ENCODE data around the gene HHATL.

Gene HHATL

GRCh38 chr3:42654331-42655201 lies 48.0 kb downstream of the HHATL start:
- in situ Hi-C loops (cut with MboI; ENCODE audit: low sequenced_read_pairs), result no loop called here

GRCh38 chr3:42653560-42654330 lies 48.9 kb downstream of the HHATL start, which contains the start of gene ZBTB47:
ZBTB47 (plus strand) TSS chr3:42653697; CDS start chr3:42658356, 4,659 bp downstream.
- in situ Hi-C loops (cut with MboI; ENCODE audit: low sequenced_read_pairs), result no loop called here

DNA sequence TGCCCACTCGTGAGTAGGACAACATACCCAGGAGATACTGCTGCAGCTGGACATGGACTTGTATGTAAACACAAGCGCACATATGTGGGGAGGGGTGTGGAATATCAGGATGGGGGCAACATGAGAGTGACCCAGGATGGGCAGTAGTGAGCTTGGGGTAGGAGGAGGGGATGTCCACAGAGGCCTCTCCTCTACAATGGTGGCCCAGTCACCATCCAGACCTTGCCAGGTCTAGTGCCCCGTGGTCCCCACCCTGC lies 49.4 kb downstream of the HHATL start:
- in situ Hi-C loops (cut with MboI; ENCODE audit: low sequenced_read_pairs), result no loop called here

DNA sequence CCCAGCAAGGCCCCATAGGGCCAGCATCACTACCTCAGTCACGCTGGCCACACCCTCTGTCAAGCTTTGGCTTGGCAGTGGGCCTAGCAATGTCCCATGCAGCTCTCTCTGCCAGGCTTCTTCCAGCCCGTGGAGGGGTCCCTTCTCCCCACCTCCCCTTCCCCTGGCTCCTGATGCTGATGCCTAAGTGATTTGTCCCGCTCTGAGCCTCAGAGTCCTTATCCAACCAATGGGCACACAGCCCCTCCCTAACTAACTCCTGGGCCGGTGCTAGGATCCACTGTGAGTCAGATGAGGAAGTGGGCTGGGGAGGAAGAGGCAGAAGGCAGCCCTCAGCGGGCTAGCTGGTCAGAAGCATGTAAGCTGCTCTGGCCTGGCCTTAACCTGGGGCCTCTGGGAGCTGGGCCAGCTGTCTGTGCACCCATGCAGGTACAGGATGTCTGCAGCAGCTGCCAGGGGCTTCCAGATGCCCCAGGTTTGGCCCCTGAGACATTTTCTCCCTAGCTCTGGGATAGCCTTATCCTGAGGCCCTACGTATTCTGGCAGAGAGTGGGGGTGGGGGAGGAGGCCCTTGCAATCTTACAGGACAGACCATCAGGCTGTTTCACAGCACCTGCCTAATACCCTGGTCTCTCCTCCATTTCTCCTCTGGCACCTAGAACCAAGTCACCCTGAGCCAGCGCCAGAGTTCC lies 49.8 kb downstream of the HHATL start:
- in situ Hi-C loops (cut with MboI; ENCODE audit: low sequenced_read_pairs), result no loop called here

DNA sequence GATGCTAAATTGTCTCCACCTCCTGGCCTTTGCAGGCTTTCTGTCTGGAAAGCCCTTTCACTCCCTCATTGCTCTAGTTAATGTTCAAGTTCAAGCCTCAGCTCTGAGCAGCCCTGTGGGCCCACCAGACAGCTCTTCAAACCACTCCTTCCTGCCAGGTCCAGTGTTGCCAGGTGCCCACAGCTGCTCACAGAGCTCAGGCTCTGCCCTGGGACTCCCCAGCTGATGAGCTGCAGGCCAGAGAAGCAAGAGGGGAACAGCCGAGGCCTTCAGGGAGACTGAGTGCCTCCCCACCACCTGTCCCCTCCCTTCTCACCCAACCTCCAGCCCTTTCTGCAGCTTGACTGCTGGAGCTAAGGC lies 50.4 kb downstream of the HHATL start:
- in situ Hi-C loops (cut with MboI; ENCODE audit: low sequenced_read_pairs), result no loop called here

DNA sequence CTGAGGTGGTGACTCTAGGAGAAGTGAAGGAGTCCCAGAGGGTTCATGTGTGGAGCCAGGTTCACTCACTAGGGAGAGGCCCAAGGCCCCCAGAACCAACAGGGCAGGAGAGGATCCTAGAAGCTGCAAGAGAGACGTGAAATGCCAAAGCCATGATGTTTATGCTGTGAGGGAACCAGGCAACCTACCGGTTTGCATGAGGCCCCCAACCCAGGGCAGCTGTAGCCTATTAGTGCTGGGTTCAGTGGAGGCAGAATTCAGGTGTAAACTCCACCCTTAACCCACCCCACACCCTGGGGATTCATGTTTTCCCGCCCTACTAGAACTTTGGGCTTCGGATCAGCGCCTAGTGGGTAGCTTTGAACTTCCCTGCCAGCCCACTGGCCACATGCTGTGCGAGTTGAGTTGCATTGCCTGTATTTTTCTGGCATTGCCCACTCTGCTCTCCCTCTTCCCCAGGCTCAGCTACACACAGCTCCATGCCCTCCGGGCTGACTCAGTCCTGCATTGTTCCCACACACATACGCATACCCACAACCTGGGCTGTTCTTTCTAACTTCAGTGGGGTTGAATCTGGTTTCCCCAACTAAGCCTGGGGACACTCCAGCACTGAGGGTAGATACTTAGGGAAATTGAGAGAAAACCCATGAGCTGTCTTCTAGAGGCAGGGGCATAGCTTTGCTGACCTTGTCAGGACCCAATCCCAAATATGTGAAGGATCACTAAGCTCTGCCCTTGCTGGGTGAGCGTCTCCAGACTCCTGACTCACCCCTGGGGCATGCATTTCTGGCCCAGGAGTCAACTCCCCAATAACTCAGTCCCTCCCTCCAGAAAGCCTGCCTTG lies 51.1 kb downstream of the HHATL start:
- in situ Hi-C loops (cut with MboI; ENCODE audit: low sequenced_read_pairs), result no loop called here

- in situ Hi-C loops (cut with MboI; ENCODE audit: low sequenced_read_pairs), result no loop called here
Measured at GRCh38 chr3:42649783-42650182, 52.8 kb downstream of the HHATL start.

GRCh38 chr3:42649006-42649405 lies 53.6 kb downstream of the HHATL start:
- in situ Hi-C loops (cut with MboI; ENCODE audit: low sequenced_read_pairs), result no loop called here

DNA sequence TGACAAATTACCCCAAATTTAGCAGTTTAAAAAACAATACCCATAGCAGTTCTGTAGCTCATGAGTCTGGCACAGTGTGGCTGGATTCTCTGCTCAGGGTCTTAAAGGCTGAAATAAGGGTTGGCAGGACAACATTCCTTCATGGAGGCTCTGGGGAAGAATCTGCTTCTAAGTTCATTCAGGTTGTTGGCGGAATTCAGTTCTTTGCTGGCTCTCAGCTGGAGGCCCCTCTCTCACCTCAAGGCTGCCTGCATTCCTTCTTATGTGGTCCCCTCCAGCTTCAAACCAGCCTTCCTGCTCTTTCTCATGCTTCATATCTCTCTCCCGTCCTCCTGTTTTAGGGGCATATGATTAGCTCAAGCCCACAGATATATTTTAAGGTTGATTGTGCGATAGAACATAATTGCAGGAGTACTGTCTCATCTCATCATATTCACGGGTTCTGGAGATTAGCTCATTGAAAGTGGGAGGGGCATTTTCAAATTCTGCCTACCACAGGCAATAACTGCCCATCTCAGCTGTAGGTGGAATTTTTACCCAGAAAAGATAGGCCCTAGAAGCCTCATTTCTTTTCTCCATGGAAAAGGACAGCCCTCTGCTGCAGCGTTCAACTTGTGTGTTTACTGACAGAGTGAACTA lies 54.7 kb downstream of the HHATL start:
- in situ Hi-C loops (cut with MboI; ENCODE audit: low sequenced_read_pairs), result no loop called here

Measured in HL-60/S4 treated with phorbol 12-myristate 13-acetate at 8.2 ng/mL for 4 days and 3 days (cell line).